ENCODE measurements around the gene OXA1L. TPM values are rescaled to one million over a fixed set of nuclear protein-coding genes. Genes with fewer than 3 reads are reported as not detected.

OXA1L gene
- polyA plus RNA-seq, 3 donors, result 61.2 to 264 (median 86.9) TPM

DNA sequence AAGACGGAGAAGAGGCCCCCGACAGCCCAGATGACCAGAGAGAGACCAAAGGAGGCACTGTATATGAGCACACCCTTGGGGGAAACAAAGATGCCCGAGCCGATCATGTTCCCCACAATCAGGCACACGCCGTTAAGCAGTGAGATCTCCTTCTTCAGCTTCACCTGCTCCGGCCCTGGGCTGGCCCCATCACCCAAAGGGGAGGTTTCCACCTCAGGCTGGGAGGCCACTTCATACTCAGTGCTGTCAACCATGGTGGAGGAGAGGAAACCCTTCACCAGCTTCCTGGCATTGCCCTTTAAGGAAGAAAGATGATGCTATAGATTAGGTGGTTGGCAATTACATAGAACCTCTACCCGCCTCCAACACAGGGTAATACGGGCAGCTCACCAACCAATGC, 46.7 kb downstream of the OXA1L start:
- H3K27me3 ChIP-seq (ENCODE audit: control insufficient read depth in 2 of 2, insufficient read depth in 2 of 2, low read length in 2 of 2), result no peaks in the 10 kb centered on the region
- peak overlapping the region; percentile 10 to 94 (median 40) for H3K4me3 ChIP-seq (replicated peaks in 1 of 3; ENCODE audit: low read depth in 2 of 3, low read length in 3 of 3)
- peak overlapping the region; percentile 68 to 90 for H3K27ac ChIP-seq (ENCODE audit: low read depth in 1 of 2, low read length in 2 of 2)
- H3K36me3 Mint-ChIP-seq, result peaks cover 24 to 40% of the 10 kb centered on the region in 2 donors
- peak overlapping the region; percentile 83 to 99 (median 96) for H3K27ac Mint-ChIP-seq
- peak overlapping the region; percentile 52 for H3K9ac ChIP-seq (ENCODE audit: insufficient read depth, low read length, poor library complexity, severe bottlenecking)
- peak overlapping the region; percentile 78 for H3K4me2 ChIP-seq (replicated peaks; ENCODE audit: extremely low read depth, low read length, poor library complexity, severe bottlenecking)
- DNase-seq, result no peak
- TF ChIP-seq, protein P1, sequence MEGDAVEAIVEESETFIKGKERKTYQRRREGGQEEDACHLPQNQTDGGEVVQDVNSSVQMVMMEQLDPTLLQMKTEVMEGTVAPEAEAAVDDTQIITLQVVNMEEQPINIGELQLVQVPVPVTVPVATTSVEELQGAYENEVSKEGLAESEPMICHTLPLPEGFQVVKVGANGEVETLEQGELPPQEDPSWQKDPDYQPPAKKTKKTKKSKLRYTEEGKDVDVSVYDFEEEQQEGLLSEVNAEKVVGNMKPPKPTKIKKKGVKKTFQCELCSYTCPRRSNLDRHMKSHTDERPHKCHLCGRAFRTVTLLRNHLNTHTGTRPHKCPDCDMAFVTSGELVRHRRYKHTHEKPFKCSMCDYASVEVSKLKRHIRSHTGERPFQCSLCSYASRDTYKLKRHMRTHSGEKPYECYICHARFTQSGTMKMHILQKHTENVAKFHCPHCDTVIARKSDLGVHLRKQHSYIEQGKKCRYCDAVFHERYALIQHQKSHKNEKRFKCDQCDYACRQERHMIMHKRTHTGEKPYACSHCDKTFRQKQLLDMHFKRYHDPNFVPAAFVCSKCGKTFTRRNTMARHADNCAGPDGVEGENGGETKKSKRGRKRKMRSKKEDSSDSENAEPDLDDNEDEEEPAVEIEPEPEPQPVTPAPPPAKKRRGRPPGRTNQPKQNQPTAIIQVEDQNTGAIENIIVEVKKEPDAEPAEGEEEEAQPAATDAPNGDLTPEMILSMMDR (IDR thresholded peaks at IDR 0.05), result no peak
- H3K9me3 Mint-ChIP-seq, result peaks cover 0 to 2% (median 0%) of the 10 kb centered on the region in 7 donors
- peak overlapping the region; percentile 87 to 99 for H3K4me3 Mint-ChIP-seq
- H3K4me1 ChIP-seq (ENCODE audit: control insufficient read depth in 1 of 2, insufficient read depth in 2 of 2, low read length in 2 of 2), result peaks cover 88 to 98% of the 10 kb centered on the region in 2 donors
- no peak overlapping the region for H2AFZ ChIP-seq (ENCODE audit: insufficient read depth, low read depth, low read length, poor library complexity, severe bottlenecking)
- H3K9me3 ChIP-seq (replicated peaks in 1 of 2; ENCODE audit: control insufficient read depth in 1 of 2, insufficient read depth in 1 of 2, low read length in 2 of 2), result no peaks in the 10 kb centered on the region
- H3K36me3 ChIP-seq (replicated peaks in 1 of 2; ENCODE audit: control insufficient read depth in 1 of 2, insufficient read depth in 2 of 2, low read length in 2 of 2), result peaks cover 4 to 29% of the 10 kb centered on the region in 2 donors
- intact Hi-C loops (cut with micrococcal nuclease), result loop anchor here in 1 of 2 donors (10.0 kb wide), 1 partner anchor 48 kb away; the partner anchor contains the start of gene OXA1L
- peaks cover 0 to 3% (median 3%) of the 10 kb centered on the region in 3 donors for H3K27me3 Mint-ChIP-seq (ENCODE audit: low read depth in 3 of 3)
- 95% methylated on average over 6 of the region's 9 CpGs for WGBS (ENCODE audit: insufficient coverage)
- H4K20me1 ChIP-seq (ENCODE audit: insufficient read depth, low read length), result peaks cover 23% of the 10 kb centered on the region
- H3K79me2 ChIP-seq (ENCODE audit: insufficient read depth, low read length), result peaks cover 68% of the 10 kb centered on the region
- H3K4me1 Mint-ChIP-seq, result peaks cover 84% of the 10 kb centered on the region

GRCh38 chr14:22814373-22814772, 47.9 kb downstream of the OXA1L start:
- Histone ChIP-seq H3K79me2 (ENCODE audit: insufficient read depth, low read length) (peaks cover 56% of the 10 kb centered on the region), H3K4me2 (replicated peaks; ENCODE audit: extremely low read depth, low read length, poor library complexity, severe bottlenecking) (peak overlapping the region; percentile 99)

More at GRCh38 chr14:22814373-22814772, 47.9 kb downstream of the OXA1L start:
- peaks cover 16 to 30% of the 10 kb centered on the region in 2 donors for H3K36me3 Mint-ChIP-seq
- peaks cover 12% of the 10 kb centered on the region for H4K20me1 ChIP-seq (ENCODE audit: insufficient read depth, low read length)
- no peaks in the 10 kb centered on the region for H3K27me3 ChIP-seq (ENCODE audit: control insufficient read depth in 2 of 2, insufficient read depth in 2 of 2, low read length in 2 of 2)
- peak overlapping the region; percentile 72 for H3K9ac ChIP-seq (ENCODE audit: insufficient read depth, low read length, poor library complexity, severe bottlenecking)
- intact Hi-C loops (cut with micrococcal nuclease), result loop anchor here in 1 of 2 donors (10.0 kb wide), 1 partner anchor 50 kb away; the partner anchor contains the start of gene OXA1L
- peak overlapping the region; percentile 95 for H3K27ac ChIP-seq (ENCODE audit: low read depth in 1 of 2, low read length in 2 of 2)
- peaks cover 88 to 98% of the 10 kb centered on the region in 2 donors for H3K4me1 ChIP-seq (ENCODE audit: control insufficient read depth in 1 of 2, insufficient read depth in 2 of 2, low read length in 2 of 2)
- peaks cover 4 to 17% of the 10 kb centered on the region in 2 donors for H3K36me3 ChIP-seq (replicated peaks in 1 of 2; ENCODE audit: control insufficient read depth in 1 of 2, insufficient read depth in 2 of 2, low read length in 2 of 2)
- H3K27me3 Mint-ChIP-seq (ENCODE audit: low read depth in 3 of 3), result peaks cover 0 to 7% (median 3%) of the 10 kb centered on the region in 3 donors
- H3K9me3 Mint-ChIP-seq, result peaks cover 0 to 2% (median 0%) of the 10 kb centered on the region in 7 donors
- H3K27ac Mint-ChIP-seq, result peak overlapping the region; percentile 96 to 99 (median 98)
- H2AFZ ChIP-seq (ENCODE audit: insufficient read depth, low read depth, low read length, poor library complexity, severe bottlenecking), result no peak overlapping the region
- H3K4me3 Mint-ChIP-seq, result peak overlapping the region; percentile 87 to 99
- WGBS (ENCODE audit: insufficient coverage), result 92% methylated on average over 7 of the region's 7 CpGs
- TF ChIP-seq, protein P1 (IDR thresholded peaks at IDR 0.05), result no peak
- peak overlapping the region; percentile 50 to 98 (median 94) for H3K4me3 ChIP-seq (replicated peaks in 1 of 3; ENCODE audit: low read depth in 2 of 3, low read length in 3 of 3)
- DNase-seq, result no peak
- no peaks in the 10 kb centered on the region for H3K9me3 ChIP-seq (replicated peaks in 1 of 2; ENCODE audit: control insufficient read depth in 1 of 2, insufficient read depth in 1 of 2, low read length in 2 of 2)
- peaks cover 83% of the 10 kb centered on the region for H3K4me1 Mint-ChIP-seq
